NCI-H2081 treated with DMSO at 0.1 percent for 48 hours (cell line): ENCODE results near the gene PRKX.
"Not testable (repeated sequence)": the region's sequence is repeated elsewhere in the genome, so short reads cannot be mapped to it uniquely, and the experiment has no call there.

ENCODE experiments used
- DNase-seq: peaks from one replicate; lab custom pipeline; 2025; lab: John Stamatoyannopoulos, UW

The PRKX gene

DNA sequence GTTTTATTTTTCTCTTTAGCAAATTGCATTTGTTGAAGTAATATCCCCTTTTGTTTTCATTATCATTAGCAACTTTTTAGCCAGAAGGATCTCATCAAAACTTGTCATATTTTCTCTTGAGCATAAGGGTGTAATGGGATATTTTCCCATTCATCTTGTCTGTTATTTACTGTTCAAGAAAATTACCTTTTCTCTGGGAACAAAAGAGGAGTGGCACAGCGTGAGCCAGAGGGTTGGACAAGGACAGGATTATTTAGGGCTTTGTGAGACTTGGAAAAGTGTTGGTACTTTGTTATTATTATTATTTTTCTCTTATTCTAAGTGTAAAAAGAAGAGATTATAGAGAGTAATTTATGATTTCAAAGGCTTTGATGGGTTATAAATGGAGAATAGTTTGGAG, 135.9 kb downstream of the PRKX start:
- DNase-seq, result no peak

DNA sequence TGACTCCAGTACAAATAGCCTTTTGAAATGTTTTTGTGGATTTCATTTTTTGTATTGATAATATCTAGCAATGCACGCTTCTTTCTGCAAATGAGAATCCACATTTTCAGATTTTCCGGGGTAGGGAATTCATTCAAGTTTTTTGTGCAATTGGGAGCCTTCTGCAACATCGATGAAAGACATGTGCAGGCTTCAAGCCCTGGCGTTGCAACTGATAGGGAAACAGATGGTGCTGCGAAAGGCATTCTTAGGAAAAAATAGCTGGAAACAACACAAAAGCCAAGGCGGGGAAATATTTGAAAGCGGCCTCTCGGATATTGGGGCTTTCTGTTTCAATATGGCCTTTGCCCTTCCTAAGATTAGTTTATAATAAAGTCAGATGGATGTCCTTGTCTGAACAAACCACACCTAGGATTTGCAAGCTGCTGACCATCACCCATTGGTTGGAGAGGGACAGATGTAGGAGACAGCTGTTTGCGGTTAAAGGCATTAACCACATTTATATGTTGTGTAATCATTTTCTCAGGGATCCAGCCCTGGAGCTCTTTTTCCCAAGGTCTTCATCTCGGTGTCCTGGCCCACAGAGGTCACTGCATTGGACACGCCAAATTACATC, 136.5 kb downstream of the PRKX start:
- DNase-seq, result no peak

DNA sequence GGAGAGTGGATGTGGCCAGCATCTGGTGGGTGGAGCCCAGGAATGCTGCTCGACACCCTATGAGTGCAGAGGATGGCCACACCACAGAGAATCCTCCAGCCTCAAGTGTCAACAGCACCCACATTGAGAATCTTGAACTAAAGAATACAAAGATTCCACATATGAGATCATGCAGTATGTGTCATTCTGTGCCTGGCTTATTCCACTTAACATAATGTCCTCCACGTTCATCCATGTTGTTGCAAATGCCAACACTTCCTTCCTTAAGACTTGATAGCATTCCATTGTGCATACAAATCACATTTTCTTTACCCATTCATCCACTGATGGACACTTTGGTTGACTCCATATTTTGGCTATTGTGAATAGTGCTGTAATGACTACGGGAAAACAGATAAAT, 145.8 kb downstream of the PRKX start:
- no peak for DNase-seq

DNA sequence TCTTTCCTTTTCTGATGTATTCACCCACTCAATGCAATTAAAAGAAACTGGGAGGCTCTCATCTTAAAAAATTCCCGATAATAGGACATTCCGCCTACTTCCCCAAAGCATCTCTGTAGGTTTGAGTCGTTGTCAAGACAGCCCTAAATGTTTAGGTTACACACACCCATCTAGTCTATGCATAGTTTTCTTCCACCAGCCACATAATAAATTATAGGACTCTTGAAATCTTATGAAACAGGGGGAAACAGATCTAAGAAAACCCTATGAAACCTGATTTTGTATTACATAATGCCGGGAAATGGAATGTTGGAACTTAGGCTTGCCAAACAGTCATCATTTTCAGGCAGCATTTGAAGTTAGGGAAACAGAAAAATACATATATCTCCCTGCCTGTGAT, 150.0 kb downstream of the PRKX start:
- DNase-seq, result no peak

- DNase-seq, result not testable (repeated sequence)
These were observed 153.4 kb downstream of the PRKX start for GRCh38 chrX:3560010-3560409.
